ENCODE results near the gene MOK.
"Not testable (repeated sequence)": the region's sequence is repeated elsewhere in the genome, so short reads cannot be mapped to it uniquely, and the experiment has no call there.

Gene MOK, protein sequence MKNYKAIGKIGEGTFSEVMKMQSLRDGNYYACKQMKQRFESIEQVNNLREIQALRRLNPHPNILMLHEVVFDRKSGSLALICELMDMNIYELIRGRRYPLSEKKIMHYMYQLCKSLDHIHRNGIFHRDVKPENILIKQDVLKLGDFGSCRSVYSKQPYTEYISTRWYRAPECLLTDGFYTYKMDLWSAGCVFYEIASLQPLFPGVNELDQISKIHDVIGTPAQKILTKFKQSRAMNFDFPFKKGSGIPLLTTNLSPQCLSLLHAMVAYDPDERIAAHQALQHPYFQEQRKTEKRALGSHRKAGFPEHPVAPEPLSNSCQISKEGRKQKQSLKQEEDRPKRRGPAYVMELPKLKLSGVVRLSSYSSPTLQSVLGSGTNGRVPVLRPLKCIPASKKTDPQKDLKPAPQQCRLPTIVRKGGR

DNA sequence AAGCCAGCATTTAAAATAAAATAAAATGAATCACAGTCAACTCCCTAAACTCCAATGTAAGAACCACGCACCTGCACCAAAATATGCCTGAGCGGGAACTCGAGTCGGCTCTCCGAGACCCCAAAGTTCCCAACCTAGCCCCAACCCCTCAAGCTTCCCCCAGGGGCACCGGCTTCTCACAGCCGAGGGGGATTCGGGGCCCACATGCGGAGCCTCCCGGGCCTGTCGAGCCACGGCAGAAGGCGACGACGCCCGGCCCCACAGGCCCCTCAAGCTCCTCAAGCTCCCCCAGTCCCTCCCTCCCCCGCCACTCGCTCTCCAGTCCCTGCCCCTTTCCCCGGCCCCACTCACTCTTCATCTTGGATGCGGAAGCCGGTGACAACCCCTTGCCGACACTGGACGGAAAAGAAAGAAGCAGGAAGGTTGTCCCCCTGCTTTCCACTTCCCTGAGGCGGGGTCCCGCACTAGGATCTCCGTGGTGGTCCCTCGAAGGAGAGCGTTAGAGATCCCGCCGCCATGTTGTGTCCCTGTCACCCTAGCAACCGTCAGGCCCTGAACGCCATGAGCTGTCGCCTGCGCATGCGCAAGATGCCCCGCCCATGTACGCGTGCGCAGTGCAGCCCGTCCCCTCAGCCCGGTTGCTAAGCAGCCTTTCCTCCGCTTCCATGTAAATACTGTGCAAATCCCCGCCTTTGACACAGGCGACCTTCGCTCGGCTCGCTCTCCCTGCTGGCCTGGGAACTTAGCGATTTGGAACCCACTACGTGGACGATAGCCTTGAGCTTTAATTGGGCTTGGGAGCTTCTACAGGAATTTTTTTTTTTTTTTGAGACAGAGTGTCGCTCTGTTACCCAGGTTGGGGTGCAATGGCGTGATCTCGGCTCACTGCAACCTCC is at the start of gene MOK:
Gene MOK, minus strand, starts transcription at position 554 of the 896 bp plus-strand sequence. Its CDS starts 196 bp downstream, at position 358.
- DNase-seq (ENCODE audit: low read depth): peak; percentile 95
- no peak for TF ChIP-seq MYC (IDR thresholded peaks at IDR 0.05; ENCODE audit: low read depth, low read length)
- TF ChIP-seq, protein P1, sequence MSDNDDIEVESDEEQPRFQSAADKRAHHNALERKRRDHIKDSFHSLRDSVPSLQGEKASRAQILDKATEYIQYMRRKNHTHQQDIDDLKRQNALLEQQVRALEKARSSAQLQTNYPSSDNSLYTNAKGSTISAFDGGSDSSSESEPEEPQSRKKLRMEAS (IDR thresholded peaks at IDR 0.05; ENCODE audit: low read depth, low read length): peak; percentile 77
- peak within 1 kb of the TSS; percentile 88 for H3K4me3 ChIP-seq (ENCODE audit: low read depth, low read length)

DNA sequence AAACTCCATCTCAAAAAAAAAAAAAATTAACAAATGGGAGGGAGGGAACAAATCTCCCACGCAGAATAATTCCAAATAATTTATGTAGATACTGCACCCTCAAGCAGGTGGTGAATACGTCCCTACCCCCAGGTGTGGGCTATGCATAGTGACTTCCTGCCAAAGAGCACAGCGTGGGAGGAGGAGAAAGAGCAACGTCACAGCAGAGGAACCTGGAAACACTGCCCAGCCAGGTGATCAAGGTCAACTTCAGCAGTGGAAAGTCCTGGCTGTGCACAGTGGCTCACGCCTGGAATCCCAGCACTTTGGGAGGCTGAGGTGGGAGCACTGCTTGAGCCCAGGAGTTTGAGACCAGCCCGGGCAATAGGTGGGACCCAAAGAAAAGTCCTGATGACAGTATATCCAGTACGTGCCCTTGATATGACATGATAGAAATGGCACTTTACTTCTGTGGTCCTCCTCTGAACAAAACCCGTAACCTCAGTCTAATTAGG is 48.2 kb upstream of the MOK start:
- no peak overlapping the region for H3K4me3 ChIP-seq (ENCODE audit: low read depth, low read length)
- DNase-seq (ENCODE audit: low read depth): no peak
- TF ChIP-seq MYC (IDR thresholded peaks at IDR 0.05; ENCODE audit: low read depth, low read length): no peak

DNA sequence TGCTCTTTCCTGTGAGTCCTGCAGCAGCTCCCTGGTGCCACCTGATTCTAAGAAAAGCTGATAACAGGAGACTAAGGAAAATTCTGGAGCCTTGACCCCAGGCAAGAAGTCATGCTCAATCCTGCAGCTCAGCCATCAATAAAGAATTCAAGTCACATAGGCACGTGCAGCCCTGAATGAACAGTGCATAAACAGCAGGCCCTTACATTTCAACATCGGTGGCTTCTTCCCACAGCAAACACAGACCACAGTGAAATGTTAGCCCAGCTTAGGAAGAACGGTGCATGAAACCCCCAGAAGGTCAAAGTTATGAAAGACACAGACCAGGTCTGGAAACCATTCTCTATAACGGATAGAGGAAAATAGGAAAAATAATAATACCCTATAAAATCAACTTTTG is 47.2 kb upstream of the MOK start:
- TF ChIP-seq MYC (IDR thresholded peaks at IDR 0.05; ENCODE audit: low read depth, low read length): peak; percentile 29; the same call in 1 of the 2 replicates
- TF ChIP-seq, protein P1 (IDR thresholded peaks at IDR 0.05; ENCODE audit: low read depth, low read length): peak; percentile 59; the same call in 1 of the 2 replicates
- TF ChIP-seq, protein P2, sequence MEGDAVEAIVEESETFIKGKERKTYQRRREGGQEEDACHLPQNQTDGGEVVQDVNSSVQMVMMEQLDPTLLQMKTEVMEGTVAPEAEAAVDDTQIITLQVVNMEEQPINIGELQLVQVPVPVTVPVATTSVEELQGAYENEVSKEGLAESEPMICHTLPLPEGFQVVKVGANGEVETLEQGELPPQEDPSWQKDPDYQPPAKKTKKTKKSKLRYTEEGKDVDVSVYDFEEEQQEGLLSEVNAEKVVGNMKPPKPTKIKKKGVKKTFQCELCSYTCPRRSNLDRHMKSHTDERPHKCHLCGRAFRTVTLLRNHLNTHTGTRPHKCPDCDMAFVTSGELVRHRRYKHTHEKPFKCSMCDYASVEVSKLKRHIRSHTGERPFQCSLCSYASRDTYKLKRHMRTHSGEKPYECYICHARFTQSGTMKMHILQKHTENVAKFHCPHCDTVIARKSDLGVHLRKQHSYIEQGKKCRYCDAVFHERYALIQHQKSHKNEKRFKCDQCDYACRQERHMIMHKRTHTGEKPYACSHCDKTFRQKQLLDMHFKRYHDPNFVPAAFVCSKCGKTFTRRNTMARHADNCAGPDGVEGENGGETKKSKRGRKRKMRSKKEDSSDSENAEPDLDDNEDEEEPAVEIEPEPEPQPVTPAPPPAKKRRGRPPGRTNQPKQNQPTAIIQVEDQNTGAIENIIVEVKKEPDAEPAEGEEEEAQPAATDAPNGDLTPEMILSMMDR (IDR thresholded peaks at IDR 0.05; ENCODE audit: low read depth, low read length): no peak
- TF ChIP-seq POLR2A (IDR thresholded peaks at IDR 0.05; ENCODE audit: extremely low read depth, insufficient read length): no peak
- peak; percentile 11 for DNase-seq (ENCODE audit: low read depth)
- H3K4me3 ChIP-seq (ENCODE audit: low read depth, low read length): no peak overlapping the region

DNA sequence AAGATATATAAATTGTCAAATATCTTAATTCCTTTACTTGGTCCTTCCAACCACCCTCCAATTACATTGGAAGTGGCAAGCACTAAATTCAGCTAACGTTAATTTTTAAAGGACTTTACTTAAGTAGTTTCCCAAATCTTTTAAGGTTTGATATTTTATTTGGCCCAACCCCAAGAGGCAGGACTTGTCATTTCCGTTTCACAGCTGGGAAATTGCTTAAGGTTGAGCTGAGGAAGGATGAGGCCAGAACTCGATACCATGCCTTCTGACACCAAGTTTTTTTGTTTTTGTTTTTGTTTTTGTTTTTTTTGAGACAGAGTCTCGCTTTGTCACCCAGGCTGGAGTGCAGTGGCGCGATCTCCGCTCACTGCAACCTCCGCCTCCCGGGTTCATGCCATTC is 46.6 kb upstream of the MOK start:
- H3K4me3 ChIP-seq (ENCODE audit: low read depth, low read length); DNase-seq (ENCODE audit: low read depth): not testable (repeated sequence)

DNA sequence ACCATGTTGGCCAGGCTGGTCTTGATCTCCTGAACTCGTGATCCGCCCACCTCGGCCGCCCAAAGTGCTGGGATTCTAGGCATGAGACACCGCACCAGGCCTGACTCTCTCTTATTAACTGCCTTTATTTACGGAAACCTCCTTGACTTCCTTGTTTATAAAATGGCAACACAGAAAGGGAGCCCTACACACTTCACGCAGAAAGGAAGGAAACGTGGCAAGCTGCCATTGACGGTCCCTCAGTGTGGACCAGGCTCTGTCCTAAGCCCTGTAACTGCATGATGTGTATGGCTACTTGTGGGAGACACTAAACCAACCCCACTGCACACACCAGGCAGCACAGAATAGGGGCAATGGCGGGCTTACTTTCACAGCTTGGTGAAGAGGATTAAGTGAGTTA is 46.1 kb upstream of the MOK start:
- DNase-seq (ENCODE audit: low read depth): no peak
- TF ChIP-seq, protein P1 (IDR thresholded peaks at IDR 0.05; ENCODE audit: low read depth, low read length): no peak
- TF ChIP-seq, protein P2 (IDR thresholded peaks at IDR 0.05; ENCODE audit: low read depth, low read length): no peak
- TF ChIP-seq MYC (IDR thresholded peaks at IDR 0.05; ENCODE audit: low read depth, low read length) (no peak), POLR2A (IDR thresholded peaks at IDR 0.05; ENCODE audit: extremely low read depth, insufficient read length) (no peak)
- no peak overlapping the region for H3K4me3 ChIP-seq (ENCODE audit: low read depth, low read length)

DNA sequence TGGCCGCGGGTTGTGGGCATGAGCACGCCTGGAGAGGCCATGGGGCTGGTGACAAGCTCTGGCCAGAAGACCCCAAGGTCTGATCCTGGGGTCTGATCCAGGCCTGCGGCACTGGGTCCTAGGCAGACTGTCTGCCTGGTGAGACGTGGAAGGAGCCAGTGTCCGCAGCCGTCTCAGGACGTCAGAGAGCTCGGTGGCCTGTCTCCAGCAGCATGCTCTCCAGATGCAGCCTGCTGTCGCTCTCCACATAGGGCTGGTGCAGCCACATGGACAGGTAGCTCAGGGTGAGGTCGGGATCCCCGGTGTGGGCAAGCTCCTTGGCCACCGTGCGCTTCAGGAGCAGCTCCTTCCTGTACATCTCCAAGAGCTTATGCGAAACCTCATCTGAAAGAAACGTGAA is 43.4 kb upstream of the MOK start:
- DNase-seq (ENCODE audit: low read depth): no peak
- TF ChIP-seq, protein P2 (IDR thresholded peaks at IDR 0.05; ENCODE audit: low read depth, low read length): no peak
- TF ChIP-seq MYC (IDR thresholded peaks at IDR 0.05; ENCODE audit: low read depth, low read length) (no peak), POLR2A (IDR thresholded peaks at IDR 0.05; ENCODE audit: extremely low read depth, insufficient read length) (no peak)
- TF ChIP-seq, protein P1 (IDR thresholded peaks at IDR 0.05; ENCODE audit: low read depth, low read length): no peak
- H3K4me3 ChIP-seq (ENCODE audit: low read depth, low read length): no peak overlapping the region

DNA sequence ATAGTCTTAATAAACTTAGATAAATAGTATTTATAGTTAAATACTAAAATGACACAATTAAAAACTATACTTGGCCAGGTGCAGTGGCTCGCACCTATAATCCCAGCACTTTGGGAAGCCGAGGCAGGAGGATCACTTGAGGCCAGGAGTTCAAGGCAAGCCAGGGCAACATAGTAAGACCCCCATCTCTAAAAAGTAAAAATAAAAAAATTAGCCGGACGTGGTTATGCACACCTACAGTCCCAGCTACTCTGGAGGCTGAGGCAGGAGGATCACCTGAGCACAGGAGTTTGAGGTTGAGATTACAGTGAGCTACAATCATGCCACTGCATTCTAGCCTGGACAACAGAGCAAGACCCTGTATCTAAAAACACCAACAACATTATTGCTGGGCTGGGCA is 41.7 kb upstream of the MOK start:
- DNase-seq (ENCODE audit: low read depth): no peak
- no peak overlapping the region for H3K4me3 ChIP-seq (ENCODE audit: low read depth, low read length)
- no peak for TF ChIP-seq MYC (IDR thresholded peaks at IDR 0.05; ENCODE audit: low read depth, low read length)
- TF ChIP-seq POLR2A (IDR thresholded peaks at IDR 0.05; ENCODE audit: extremely low read depth, insufficient read length): no peak

Data from NB4 (cell line).